ENCODE measurements around the gene CD300LD.

CD300LD gene

GRCh38 chr17:74550602-74551001 is 41.5 kb downstream of the CD300LD start:
- peaks cover 5% of the 10 kb centered on the region for H3K9me3 ChIP-seq (ENCODE audit: severe bottlenecking)
- TF ChIP-seq, protein P1, sequence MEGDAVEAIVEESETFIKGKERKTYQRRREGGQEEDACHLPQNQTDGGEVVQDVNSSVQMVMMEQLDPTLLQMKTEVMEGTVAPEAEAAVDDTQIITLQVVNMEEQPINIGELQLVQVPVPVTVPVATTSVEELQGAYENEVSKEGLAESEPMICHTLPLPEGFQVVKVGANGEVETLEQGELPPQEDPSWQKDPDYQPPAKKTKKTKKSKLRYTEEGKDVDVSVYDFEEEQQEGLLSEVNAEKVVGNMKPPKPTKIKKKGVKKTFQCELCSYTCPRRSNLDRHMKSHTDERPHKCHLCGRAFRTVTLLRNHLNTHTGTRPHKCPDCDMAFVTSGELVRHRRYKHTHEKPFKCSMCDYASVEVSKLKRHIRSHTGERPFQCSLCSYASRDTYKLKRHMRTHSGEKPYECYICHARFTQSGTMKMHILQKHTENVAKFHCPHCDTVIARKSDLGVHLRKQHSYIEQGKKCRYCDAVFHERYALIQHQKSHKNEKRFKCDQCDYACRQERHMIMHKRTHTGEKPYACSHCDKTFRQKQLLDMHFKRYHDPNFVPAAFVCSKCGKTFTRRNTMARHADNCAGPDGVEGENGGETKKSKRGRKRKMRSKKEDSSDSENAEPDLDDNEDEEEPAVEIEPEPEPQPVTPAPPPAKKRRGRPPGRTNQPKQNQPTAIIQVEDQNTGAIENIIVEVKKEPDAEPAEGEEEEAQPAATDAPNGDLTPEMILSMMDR (IDR thresholded peaks at IDR 0.05; ENCODE audit: low read depth, low read length) = no peak

DNA sequence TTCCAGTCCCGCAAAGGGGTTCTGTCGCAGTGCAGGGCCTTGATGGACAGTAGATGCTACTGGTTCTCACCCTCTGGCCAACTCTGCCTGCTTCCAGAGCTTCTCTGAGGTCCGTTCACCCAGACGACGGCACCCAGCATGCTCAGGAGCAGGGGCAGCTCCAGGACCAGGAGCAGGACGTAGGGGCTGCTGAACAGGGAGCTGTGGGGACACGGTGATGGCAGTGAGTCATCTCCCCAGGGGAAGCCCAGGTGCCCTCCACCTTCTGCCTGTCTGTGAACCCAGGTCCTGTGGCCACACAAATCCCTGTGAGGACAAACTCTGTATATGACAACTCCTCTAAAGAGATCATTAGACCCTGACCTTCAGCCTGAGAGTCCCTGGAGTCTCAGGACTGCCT is 42.7 kb downstream of the CD300LD start:
- no peak for DNase-seq
- H3K27ac ChIP-seq = no peak overlapping the region
- H3K36me3 ChIP-seq = no peaks in the 10 kb centered on the region
- peaks cover 1% of the 10 kb centered on the region for H3K9me3 ChIP-seq (ENCODE audit: severe bottlenecking)
- H3K27me3 ChIP-seq (ENCODE audit: insufficient read depth, low read depth, severe bottlenecking) = peaks cover 100% of the 10 kb centered on the region
- H3K4me3 ChIP-seq (ENCODE audit: low read depth, low read length) = no peak overlapping the region
- TF ChIP-seq, protein P1 (IDR thresholded peaks at IDR 0.05; ENCODE audit: low read depth, low read length) = no peak

More at GRCh38 chr17:74550602-74551001, 41.5 kb downstream of the CD300LD start:
- Histone ChIP-seq H3K36me3 (no peaks in the 10 kb centered on the region), H3K27me3 (ENCODE audit: insufficient read depth, low read depth, severe bottlenecking) (peaks cover 100% of the 10 kb centered on the region), H3K4me3 (ENCODE audit: low read depth, low read length) (no peak overlapping the region), H3K27ac (no peak overlapping the region)
- DNase-seq = no peak

- Histone ChIP-seq H3K27ac (no peak overlapping the region), H3K9me3 (ENCODE audit: severe bottlenecking) (no peaks in the 10 kb centered on the region), H3K4me3 (ENCODE audit: low read depth, low read length) (no peak overlapping the region), H3K27me3 (ENCODE audit: insufficient read depth, low read depth, severe bottlenecking) (peaks cover 100% of the 10 kb centered on the region), H3K36me3 (no peaks in the 10 kb centered on the region)
- DNase-seq = no peak
- TF ChIP-seq, protein P1 (IDR thresholded peaks at IDR 0.05; ENCODE audit: low read depth, low read length) = no peak
Measured at GRCh38 chr17:74547736-74548135, 44.3 kb downstream of the CD300LD start.

DNA sequence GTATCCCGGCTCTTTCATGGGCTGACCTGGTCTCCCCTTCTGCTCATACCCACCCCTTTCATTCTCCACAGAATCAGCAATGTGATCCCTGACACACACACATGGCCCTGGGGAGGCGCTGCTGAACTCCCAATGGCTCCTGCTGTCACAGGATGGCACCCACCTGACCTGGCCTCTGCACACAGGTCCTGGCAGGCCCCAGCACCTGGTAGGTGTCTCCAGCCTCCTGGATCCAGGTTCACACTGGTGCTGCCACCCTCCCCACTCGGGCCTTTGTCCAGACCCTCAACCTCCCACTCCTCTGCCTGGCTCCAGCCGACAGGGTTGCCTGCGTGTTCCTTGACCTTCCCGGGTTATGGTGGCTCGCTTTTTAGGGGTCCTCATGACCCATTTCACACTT is 44.8 kb downstream of the CD300LD start:
- Histone ChIP-seq H3K36me3 (no peaks in the 10 kb centered on the region), H3K27ac (no peak overlapping the region), H3K4me3 (ENCODE audit: low read depth, low read length) (no peak overlapping the region), H3K9me3 (ENCODE audit: severe bottlenecking) (no peaks in the 10 kb centered on the region), H3K27me3 (ENCODE audit: insufficient read depth, low read depth, severe bottlenecking) (peaks cover 100% of the 10 kb centered on the region)
- TF ChIP-seq, protein P1 (IDR thresholded peaks at IDR 0.05; ENCODE audit: low read depth, low read length) = no peak
- DNase-seq = no peak

GRCh38 chr17:74546586-74546985 is 45.5 kb downstream of the CD300LD start:
- Histone ChIP-seq H3K27me3 (ENCODE audit: insufficient read depth, low read depth, severe bottlenecking) (peaks cover 100% of the 10 kb centered on the region), H3K4me3 (ENCODE audit: low read depth, low read length) (no peak overlapping the region), H3K9me3 (ENCODE audit: severe bottlenecking) (no peaks in the 10 kb centered on the region), H3K36me3 (no peaks in the 10 kb centered on the region), H3K27ac (no peak overlapping the region)
- no peak for DNase-seq
- TF ChIP-seq, protein P1 (IDR thresholded peaks at IDR 0.05; ENCODE audit: low read depth, low read length) = no peak

DNA sequence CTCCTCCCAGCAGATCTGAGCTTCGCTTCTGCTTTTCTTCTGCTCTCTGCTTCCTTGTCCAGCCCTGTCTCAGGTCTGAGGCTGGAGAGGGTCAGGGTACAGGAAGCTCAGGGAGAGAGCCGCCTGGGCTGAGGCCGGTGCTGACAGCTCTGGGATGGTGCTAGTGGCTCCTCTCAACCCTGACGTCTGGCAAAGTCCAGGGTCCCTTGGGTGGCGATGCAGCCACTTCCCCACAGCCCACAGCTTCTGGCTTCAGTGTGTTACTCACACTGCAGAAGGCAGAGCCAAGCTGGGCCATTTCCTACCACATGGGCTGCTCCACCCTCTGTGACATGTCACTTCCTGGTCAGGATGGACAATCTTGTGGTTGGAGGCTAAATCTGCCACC is 46.2 kb downstream of the CD300LD start, which contains the start of gene CD300C:
Gene CD300C (minus strand): TSS at position 273 of the 388 bp plus-strand sequence. CDS start 333 bp downstream, outside the sequence.
- no peaks in the 10 kb centered on the region for H3K36me3 ChIP-seq
- TF ChIP-seq, protein P1 (IDR thresholded peaks at IDR 0.05; ENCODE audit: low read depth, low read length) = no peak
- H3K27ac ChIP-seq = no peak within 1 kb of the TSS
- H3K4me3 ChIP-seq (ENCODE audit: low read depth, low read length) = no peak within 1 kb of the TSS
- H3K9me3 ChIP-seq (ENCODE audit: severe bottlenecking) = no peaks in the 10 kb centered on the region
- DNase-seq = no peak
- peaks cover 100% of the 10 kb centered on the region for H3K27me3 ChIP-seq (ENCODE audit: insufficient read depth, low read depth, severe bottlenecking)

Measured in WERI-Rb-1 (cell line).